M059J (cell line): ENCODE results near the gene RTN4R. TPM values are rescaled to one million over a fixed set of nuclear protein-coding genes. Genes with fewer than 3 reads are reported as not detected.
"Not testable (repeated sequence)": the region's sequence is repeated elsewhere in the genome, so short reads cannot be mapped to it uniquely, and the experiment has no call there.

Source experiments
- DNase-seq: peaks from one replicate; pipeline ENCODE4 v3.0.0-alpha.2; 2012; ENCODE audit warnings: low read depth
- total RNA-seq: library from RNA; depleted of rRNA; stranded (reverse); fragments of >200 nt; shearing (Covaris generic); gene quantifications from 2 replicates; pipeline ENCODE4 v1.2.3, GENCODE V29; 2014

The RTN4R gene
- total RNA-seq, 1 experiment from 2014 or later: 2.4 TPM

DNA sequence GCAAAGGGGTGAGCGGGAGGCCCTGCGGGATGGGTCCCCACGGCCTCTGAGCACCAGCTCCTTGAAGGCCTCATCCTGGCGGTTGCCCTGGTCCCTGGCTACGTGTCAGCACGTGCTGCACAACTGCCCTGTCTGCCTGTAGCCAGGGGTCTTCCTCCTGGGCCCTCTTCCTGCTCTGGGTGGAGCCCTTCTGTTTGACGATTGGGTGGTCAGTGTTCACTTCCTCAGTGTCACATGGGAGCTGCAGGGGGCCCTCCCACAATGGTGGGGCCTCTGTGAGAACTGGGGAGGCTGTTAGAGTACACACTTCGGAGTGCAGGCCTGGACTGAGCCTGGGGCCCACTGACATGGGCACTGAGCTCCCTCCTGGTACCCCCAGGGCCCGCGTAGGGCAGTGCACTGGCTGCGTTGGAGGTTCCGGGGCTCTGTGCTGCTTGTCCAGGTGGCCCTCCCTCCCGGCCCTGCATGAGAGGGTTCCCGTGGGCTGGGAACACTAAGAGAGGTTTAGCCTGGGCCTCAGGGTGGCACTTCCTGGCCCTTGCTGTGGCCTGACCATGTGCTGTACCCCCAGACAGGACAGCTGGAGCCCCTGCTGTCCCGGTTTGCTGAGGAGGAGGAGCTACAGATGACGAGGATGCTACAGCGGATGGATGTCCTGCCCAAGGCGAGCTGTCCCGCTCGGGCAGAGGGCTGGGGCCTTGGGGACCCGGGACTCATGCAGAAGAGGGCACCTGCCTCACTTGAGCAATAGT, 38.0 kb upstream of the RTN4R start:
- no peak for DNase-seq

DNA sequence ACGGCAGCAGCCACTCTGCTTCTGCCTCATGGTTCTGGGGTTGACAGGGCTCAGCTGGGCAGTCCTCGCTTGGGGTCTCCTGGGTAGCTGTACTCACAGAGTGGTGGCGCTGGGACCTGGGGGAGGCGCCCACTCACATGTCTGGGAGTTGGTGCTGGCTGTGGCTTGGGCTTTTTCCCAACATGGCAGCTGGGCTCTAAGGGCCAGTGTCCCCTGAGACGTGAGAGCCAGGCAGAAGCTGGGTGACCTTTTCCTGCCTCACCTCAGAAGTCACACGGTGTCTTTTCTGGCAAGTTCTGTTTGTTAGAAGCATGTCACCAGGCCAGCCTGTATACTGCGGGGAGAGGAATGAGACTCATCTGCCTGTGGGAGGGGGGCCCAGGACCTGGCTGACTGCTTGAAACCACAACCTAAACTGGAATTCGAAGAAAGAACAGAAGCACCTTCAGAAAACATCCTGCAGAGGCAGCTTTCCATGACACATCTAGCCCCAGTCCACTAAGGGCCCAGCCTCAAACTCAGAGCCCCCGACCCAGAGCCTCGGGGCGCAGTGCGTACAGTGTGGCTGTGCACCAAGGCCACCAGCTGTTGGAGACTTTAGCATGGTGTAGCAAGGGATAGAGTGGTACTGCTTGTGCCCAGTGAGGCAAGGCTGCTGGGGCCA, 37.2 kb upstream of the RTN4R start:
- DNase-seq: not testable (repeated sequence)

DNA sequence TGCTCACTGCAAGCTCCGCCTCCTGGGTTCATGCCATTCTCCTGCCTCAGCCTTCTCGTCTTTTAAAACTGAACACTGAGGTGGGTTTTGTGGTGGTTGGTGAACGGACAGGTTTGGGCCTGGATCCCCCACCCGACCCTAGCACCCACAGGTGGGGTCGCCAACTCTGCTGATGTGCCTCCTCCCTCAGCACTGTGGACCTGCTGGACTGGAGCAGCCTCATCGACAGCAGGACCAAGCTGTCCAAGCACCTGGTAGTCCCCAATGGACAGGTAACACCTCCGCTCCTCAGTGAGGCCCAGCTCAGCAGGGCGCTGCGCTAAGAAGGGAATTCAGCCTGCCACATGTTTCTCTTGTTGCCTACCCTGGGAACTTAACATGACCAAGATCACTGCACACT, 36.5 kb upstream of the RTN4R start:
- no peak for DNase-seq

DNA sequence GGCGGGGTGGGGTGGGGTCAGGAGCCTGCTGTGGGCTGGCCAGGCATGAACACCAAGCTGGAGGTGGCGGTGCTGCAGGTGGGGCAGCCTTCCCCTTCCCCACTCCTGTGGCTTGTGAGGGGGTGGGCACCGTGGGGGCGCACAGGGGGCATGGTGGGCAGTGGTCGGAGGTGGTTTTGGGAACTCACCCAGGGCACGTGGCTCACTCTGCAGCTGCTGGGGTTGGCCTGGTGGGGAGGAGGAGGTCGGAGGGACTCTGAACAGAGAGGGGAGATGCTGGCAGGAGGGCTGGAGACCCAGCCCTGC, 35.1 kb upstream of the RTN4R start:
- DNase-seq: not testable (repeated sequence)

DNA sequence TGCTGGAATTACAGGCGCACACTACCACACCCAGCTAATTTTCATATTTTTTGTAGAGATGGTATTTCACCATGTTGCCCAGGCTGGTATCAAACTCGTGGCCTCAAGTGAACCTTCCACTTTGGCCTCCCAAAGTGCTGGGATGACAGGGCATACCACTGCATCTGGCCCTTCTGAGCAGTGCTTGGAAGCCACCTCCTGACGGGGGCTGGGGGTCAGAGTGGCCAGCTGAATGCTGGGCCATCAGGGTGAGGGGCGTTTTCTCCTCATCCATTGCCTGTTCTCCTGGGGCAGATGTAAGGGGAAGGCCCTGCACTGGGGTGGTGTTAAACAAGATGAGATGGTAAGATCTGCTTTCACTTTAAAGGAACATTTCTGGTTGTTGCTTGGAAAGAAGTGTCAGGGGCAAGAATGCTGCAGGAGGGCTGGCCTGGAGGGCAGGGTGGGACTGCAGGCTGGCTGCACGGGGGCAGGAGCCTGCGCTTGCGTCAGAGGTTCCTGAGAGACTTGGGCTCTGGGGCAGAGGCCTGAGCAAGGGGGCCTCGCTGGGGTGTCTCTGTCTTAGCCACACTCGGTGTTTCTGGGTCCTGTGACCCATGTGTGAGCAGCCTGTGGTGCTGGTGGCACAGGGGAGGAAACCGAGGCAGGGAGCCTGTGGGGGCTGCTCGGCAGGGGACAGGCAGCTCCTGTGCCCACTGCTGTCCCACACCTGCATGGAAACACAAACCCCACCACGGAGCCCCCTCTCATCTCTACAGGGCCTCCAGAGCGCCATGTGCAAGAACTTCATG, 34.5 kb upstream of the RTN4R start:
- DNase-seq: no peak

DNA sequence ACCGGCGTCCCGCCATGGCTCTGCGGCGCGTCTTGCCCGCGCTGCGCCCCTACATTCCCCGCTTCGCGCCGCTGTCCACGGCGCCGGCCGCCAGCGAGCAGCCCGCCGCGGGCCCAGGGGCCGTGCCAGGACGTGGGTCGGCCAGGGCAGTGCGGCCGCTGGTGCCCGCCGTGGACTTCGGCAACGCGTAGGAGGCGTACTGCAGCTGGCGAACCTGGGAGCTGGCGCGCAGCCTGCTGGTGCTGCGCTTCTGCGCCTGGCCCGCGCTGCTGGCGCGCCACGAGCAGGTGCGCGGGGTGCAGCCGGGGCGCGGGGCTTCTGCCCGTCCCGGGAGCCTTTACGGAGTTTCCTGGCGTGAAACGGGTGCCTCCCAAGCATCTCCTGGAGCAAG, 31.6 kb upstream of the RTN4R start:
- peak; percentile 21 for DNase-seq

DNA sequence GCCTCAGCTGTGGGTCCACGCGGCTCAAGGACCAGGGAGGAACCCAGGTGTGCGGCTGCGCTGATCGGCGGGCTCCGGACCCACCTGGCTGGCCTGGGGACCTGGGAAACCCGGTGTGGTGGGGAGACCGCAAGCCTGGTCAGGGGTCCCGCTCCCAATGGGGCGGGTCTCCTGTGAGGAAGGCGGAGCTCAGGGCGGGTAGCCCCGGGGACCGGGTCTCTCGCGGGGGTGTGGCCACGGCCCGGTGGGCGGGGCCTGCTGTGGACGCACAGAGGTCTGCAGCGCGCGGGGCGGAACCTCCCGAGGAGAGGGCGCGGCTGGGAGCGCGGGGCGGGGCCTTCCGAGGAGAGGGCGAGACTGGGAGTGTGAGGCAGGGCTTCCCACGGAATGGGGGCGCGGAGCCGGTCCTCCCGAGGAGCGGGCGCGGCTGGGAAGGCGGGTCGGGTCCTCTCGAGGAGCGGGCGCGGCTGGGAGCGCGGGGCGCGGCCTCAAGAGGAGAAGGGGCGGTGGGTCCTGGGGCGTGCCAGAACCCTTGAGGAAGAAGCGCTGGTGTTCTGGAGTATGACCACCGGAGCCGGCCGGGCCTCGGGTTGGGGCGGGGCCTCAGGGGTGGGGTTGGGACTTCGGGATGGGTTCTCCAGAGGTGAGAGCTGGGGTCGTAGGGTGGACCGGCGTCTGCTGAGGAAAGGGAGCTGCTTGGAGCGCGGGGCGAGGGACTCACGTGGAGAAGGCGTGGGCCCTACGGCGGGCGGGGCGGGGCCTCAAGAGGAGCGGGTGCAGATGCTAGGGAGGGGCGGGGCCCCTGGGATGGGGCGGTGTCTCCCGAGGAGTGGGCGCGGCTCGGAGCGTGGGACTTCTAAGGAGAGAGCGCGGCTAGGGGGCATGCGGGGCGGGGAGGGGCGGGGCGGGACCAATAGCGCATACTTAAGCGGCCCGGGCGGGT, 31.0 kb upstream of the RTN4R start:
- peak; percentile 52 for DNase-seq

DNA sequence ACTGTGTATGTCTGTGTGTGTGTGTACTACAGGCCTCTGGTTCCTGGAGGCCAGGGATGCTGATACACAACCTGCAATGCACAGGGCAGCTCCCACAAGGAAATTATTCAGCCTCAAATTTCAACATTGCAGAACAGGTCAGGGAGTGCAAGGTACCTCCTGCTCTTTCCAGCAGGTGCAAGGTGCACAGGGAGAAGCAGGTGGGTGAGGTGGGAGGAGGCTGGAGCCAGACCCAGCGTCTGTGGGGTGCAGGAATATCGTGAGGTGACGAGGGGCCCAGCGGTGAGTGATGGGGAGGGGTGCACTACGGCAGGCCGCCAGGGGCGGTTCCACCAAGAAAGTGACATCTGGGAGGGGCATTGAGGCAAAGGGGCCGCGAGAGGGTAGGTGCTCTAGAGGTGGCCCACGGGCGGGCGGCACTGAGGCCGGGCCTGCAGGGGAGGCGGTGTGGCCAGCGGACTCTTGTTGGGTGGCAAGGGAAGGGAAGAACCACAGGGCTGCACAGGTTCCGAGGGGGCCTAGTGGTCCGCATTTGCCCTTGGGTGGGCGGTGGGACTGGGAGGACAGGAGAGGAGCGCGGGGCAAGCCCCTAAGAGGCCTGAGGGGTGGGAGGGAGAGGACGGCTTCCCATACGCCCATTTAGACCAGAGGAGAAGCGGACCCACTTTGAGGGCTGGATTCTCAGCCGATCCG, 30.1 kb upstream of the RTN4R start:
- DNase-seq: no peak

DNA sequence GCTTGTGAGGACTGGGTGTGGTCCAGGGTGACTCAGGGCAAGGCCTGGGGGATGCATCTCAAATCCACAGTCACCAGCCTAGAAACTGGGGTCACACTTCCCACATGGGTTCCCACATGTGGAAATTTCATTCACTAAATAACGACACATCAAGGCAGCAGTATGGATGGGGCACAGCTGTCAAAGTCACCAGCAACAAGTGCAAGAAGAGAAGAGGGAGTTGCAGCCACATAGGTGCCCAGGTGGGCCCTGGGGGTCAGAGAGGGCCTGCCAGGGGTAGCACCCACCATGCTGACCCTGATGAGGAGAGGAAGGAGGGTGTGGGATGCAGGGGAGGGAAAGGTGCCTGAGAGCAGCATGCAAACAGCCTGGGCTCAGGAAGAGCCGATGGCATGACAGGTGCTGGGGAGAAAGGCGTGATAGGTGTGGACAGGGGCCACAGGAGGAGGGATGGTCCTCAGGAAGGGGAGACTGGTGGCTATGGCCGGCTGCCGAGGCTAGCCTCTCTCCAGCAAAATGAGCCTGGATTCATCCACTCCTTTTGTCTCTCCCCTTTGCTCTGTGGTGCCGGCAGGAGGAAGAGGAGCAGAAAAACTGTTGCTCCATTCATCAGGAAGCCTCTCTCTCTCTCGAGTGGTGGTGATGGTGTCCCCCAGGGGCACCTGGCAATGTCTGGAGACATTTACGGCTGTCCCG, 29.4 kb upstream of the RTN4R start:
- no peak for DNase-seq

DNA sequence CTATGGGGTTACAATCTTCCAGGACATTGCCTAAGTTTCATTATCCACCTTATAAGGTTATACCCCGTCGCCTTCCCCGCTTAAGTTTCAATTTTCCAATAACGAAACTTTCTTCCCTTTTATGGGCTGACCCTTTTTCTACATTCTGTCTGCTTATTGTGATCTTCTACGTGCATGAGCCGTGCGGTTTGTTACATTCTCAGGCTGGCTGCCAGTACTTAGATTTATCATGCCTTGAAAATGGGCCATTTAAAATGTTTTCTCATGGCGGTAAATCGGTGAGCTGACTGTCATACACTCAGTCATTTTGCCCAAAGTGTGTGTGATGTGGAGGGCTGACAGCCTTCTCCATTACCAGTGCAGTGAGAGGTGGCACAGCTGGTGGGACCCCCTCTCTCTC, 28.5 kb upstream of the RTN4R start:
- peak; percentile 15 for DNase-seq

DNA sequence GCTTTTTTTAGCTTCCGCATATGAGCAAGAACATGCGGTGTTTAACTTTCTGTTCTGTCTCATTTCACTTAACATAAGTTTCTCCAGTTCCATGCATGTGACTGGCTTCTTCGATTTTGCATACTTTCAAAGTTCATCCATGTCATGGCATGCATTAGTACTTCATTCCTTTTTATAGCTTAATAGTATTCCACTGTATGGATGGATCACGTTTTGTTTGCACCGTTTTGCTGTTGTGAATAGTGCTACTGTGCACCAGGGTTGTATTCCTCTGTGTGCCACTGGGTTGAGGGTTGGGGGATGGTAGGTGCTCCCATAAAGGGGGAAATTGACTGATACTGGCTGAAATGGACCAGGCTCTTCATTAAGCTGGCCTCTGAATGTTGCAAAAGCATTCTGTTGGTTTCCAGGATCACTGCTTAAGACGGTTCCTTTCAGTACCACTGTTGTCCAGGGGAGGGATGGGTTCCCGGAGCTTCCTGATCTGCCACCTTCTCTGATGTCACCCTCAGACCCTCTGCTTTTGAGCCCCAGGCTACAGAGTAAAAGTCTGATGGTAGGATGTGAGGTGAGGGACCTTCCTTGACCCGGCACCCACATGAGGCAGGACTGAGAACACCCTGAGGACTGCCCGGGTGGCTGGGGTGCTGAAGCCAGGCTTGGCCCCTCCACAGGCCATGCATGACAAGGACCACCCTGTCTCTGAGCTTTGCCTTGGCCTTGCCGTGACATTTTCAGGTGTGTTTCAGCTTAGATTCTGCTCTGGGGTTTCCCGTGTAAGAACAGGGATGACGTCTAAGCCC, 27.3 kb upstream of the RTN4R start:
- no peak for DNase-seq

DNA sequence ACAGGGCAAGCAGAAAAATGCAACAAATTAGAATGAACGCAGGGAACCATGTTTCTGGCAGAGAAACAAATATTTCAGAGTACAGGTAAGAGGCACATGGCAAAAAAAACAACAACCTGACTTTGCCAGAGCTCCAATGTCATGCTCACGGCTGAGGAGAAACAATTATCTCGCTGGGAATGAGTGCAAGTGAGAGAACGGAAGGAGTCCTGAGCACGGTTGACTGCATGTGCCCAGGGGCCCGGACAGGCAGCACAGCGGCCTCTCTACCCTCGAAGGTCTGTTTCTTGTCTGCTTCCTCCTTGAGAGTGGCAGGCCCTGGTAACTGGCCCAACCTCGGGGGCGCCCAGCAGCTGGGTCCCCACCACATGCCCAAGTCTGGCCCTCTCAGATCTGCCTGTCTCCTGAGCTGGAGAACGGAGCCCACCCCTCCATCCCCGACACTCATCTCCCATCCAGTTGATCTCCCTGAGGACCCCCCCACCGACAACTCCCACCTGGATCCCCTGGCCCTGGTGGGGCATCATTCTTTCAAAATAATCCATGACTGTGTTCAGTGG, 24.6 kb upstream of the RTN4R start:
- no peak for DNase-seq

DNA sequence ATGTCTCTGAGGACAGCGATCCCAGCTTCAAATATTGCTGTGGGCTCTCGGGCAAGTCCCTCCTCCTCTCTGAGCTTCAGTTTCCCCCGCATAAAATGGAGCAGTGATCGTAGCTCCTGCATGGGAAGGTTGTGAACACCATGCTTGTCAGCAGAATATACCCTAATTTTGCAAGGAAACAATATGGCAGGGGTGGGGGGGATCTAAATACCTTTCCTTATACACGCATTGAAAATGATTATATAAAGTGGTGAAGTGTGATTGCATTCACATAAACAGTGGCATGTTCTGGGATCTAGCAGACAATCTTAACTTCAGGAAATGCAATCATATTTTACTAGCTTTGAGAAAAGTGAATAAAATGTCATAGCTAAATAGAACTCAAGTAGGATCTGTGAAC, 24.0 kb upstream of the RTN4R start:
- no peak for DNase-seq

DNA sequence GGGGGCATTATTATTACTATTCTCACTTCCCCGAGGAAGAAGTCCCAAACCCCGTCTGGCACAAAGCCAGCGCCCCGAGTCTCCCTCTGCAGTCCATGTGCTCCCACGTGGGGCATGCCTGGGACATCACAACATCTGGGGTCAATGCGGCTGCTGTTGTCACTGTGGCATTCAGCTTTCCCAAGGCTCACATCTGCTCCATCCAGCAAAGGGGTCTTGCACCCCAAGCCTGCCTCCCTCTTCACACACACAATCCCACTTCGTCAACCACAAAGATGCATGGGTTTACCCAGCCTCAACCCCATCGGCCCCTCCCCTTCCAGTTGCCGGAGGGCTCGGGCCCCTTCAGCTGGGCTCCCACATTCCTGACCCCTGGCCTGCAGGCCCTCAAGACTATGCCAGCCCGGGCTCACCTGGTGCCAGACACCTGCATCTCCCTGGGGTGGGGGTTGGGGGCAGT, 23.5 kb upstream of the RTN4R start:
- no peak for DNase-seq

DNA sequence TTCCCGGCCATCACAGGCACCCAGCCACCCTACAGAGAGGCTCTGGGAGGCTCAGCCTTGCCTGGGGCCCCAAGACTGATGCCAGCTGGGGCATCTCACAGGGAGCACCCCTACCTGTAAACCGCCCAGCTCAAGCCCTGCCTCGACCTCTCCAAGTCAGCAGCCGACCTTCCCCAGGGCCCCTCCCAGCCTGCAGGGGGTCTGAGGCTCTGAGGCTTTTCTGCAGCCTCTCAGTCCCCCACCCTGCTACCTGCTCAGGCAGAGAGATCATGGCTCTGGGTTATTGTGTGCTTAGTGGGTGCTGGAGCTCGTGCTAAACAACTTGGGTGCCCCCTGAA, 23.1 kb upstream of the RTN4R start:
- no peak for DNase-seq

DNA sequence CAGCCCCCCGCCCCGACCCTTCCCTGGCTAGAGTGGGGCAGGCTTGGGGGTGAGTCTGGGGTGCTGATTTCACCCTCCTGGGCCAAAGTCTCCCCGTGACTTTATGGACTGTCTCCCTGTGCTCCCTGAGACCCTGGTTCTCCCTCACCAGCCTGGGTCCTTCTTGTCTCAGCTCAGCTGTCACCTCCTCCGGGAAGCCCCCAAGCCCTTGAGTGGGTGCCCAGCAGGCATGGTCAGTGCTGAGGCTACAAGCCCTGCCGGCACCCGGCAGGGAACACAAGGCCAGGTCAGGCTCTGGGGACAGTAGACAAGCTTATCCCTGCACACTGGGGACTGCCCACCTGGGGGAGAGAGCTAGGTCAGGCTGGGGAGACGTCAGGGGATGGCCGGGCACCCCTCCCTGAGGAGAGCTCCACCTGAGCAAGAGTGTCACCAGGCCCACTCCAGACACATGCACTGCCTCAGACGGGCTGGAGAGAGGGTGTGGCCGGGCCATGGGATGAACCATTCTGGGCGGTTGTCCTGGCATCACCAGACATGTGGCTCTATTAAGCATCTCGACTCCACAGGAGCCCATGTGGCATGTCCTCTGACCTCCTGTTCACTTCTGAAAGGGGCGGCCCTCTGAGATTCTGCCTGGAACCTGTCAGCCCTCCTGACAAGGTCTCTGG, 22.6 kb upstream of the RTN4R start:
- DNase-seq: no peak

DNA sequence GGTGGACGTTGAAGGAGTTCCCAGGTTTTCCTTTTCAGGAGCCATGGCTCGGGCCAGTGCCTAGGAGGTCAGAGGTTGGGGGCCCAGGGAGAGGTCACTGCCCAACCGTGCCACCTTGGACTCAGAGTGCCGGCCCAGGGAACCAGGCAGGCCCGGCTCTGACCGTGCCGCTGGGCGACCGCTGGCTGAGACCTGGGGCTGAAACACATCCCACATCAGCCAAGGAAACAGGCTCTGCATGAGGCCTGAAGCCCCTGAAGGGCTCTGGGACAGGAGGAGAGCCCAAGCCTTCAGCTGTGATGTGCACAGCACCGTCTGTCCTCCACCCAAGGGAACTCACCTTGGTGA, 21.9 kb upstream of the RTN4R start:
- DNase-seq: no peak

DNA sequence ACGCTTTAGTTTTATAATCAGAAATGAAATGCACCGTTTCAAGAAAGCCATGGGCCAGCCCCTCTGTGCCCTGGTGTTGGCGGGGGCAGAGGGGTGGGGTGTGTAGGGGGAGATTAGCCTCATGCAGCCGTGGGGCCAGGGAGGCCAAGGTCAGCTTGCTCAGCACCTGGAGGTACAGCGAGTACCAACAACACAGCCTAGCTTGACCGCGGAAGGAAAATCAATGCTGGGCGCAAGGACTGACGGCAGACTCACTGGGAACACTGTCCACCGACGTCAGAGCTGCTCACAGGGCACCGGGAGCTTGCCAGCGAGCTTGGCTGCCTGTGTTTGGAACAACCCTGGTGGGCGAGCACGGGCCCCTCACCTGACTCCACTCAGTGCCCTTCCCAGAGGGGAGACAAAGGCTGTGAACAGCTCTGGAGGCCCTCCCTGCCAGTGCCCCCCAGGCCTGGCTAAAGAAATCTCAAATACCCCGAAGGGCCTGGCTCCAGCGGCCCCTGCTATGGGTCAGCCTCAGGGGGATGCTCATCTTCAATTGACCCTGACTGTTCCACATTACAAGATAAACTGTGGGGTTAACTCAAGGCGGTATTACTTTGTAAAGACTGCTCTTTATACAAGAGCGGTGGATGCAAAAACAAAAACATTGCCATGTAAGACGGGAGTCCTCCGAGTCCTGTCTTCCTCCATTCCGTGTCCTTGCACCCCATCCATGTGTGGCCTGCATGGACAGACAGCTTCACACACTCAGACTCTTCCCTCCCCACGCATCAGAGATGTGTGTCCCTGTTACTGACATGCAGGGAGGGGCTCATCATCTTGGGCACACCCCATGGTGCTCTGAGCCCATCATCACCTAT, 21.3 kb upstream of the RTN4R start:
- not testable (repeated sequence) for DNase-seq
